Upper lobe of left lung (tissue), 6 donors: ENCODE results near the gene MAPK8. TPM values are rescaled to one million over a fixed set of nuclear protein-coding genes. Genes with fewer than 3 reads are reported as not detected.

Experiments
- ATAC-seq, 2 donors: fragments of 200-7000 bp; cut with Tn5 transposase; one replicate each; pipeline ENCODE4 v1.9.1; 2022; ENCODE audit warnings: mild to moderate bottlenecking in 2 of 2, moderate library complexity in 2 of 2; ENCODE audit not compliant: low FRiP score in 2 of 2
- DNase-seq, 2 donors: peaks; one replicate each; pipeline ENCODE4 v3.0.0-alpha.2; 2019 to 2020
- H3K27ac ChIP-seq, 4 donors: fragments of 200-600 bp; sonication (generic); one replicate each; pipeline ENCODE4 v1.5.1; 2016 to 2019
- H3K27me3 ChIP-seq, 4 donors: fragments of 200-600 bp; sonication (generic); one replicate each; pipeline ENCODE4 v1.5.1; 2017 to 2019
- H3K36me3 ChIP-seq, 4 donors: fragments of 200-600 bp; sonication (generic); one replicate each; pipeline ENCODE4 v1.5.1; 2016 to 2019
- H3K4me1 ChIP-seq, 4 donors: fragments of 200-600 bp; sonication (generic); one replicate each; pipeline ENCODE4 v1.5.1; 2018 to 2019
- H3K4me3 ChIP-seq, 4 donors: fragments of 200-600 bp; sonication (generic); one replicate each; pipeline ENCODE4 v1.5.1; 2017 to 2019; ENCODE audit warnings: mild to moderate bottlenecking in 2 of 4, moderate library complexity in 1 of 4
- H3K9me3 ChIP-seq, 4 donors: fragments of 200-600 bp; sonication (generic); one replicate each; pipeline ENCODE4 v1.5.1; 2018 to 2019
- EP300 ChIP-seq, 4 donors: sonication (generic); formaldehyde crosslinking; IDR thresholded peaks; one replicate each; pipeline ENCODE4 v1.5.1; 2017; ENCODE audit warnings: antibody characterized with exemption in 4 of 4, control low read depth in 2 of 4
- POLR2A ChIP-seq, 4 donors: fragments of 450-650 bp; IDR thresholded peaks; one replicate each; pipeline ENCODE4 v1.5.1; 2016 to 2017; ENCODE audit warnings: antibody characterized with exemption in 4 of 4, mild to moderate bottlenecking in 2 of 4
- POLR2AphosphoS5 ChIP-seq, 2 donors: sonication (generic); formaldehyde crosslinking; IDR thresholded peaks; one replicate each; pipeline ENCODE4 v1.5.1; 2017; ENCODE audit warnings: antibody characterized with exemption in 2 of 2
- WGBS, 2 donors: methylation state at CpG; one replicate each; pipeline ENCODE4 v1.1.5; 2017 to 2018; 5-methylcytosine and 5-hydroxymethylcytosine counted together
- total RNA-seq, 6 donors: library from RNA; depleted of rRNA in 4 of 6; stranded (reverse); fragments of >200 nt in 4 of 6; gene quantifications; one replicate each; pipeline versions ENCODE4 v1.1.0 to v1.2.1, GENCODE V29; 2016 to 2021
- TF ChIP-seq, protein P1 (sequence below), 6 experiments: fragments of 450-650 bp in 4 of 6; fragments of 200-600 bp in 2 of 6; sonication (generic) in 2 of 6; IDR thresholded peaks; one replicate each; pipeline ENCODE4 v1.5.1; 2016 to 2019; ENCODE audit warnings: antibody characterized with exemption in 6 of 6
- donor health status: DM: no; HTN: no; CAD: no; lungs with moderate emphysema.
- donor health status: DM: no; HTN: yes; CAD: no; lungs with severe emphysema.

Gene MAPK8
- total RNA-seq, 6 donors from 2014 or later, result 33.6 to 61.6 (median 46.6) TPM

DNA sequence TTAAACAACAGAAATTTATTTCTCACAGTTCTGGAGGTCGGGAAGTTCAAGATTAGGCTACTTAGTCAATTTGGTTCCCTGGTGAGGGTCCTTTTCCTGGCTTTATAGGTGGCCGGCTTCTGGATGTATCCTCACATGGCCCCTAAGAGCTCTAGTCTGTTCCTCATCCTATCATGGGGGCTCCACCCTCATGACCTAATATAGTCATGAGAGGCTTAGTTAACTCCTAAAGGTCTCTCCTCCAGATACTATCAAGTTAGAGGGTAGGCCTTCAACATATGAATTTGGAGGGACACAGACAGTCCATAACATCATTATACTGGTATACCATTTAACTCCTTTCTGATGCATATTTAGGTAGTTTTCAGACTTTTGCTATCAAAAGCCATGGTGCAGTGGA, 7.6 kb downstream of the MAPK8 start:
- Histone ChIP-seq H3K36me3 (no peaks in the 10 kb centered on the region), H3K9me3 (no peaks in the 10 kb centered on the region), H3K27ac (no peak overlapping the region), H3K4me1 (peaks cover 6 to 23% (median 14%) of the 10 kb centered on the region in 4 donors), H3K27me3 (no peaks in the 10 kb centered on the region), H3K4me3 (no peak overlapping the region)
- DNase-seq (no peak), ATAC-seq (peak in 1 of 2 donors; percentile 28)
- WGBS, 2 donors, result 85 to 97% methylated on average over 2 of the region's 2 CpGs
- TF ChIP-seq POLR2A (IDR thresholded peaks at IDR 0.05) (no peak), POLR2AphosphoS5 (IDR thresholded peaks at IDR 0.05) (no peak), EP300 (IDR thresholded peaks at IDR 0.05) (no peak)
- TF ChIP-seq, protein P1, sequence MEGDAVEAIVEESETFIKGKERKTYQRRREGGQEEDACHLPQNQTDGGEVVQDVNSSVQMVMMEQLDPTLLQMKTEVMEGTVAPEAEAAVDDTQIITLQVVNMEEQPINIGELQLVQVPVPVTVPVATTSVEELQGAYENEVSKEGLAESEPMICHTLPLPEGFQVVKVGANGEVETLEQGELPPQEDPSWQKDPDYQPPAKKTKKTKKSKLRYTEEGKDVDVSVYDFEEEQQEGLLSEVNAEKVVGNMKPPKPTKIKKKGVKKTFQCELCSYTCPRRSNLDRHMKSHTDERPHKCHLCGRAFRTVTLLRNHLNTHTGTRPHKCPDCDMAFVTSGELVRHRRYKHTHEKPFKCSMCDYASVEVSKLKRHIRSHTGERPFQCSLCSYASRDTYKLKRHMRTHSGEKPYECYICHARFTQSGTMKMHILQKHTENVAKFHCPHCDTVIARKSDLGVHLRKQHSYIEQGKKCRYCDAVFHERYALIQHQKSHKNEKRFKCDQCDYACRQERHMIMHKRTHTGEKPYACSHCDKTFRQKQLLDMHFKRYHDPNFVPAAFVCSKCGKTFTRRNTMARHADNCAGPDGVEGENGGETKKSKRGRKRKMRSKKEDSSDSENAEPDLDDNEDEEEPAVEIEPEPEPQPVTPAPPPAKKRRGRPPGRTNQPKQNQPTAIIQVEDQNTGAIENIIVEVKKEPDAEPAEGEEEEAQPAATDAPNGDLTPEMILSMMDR (IDR thresholded peaks at IDR 0.05), result no peak

DNA sequence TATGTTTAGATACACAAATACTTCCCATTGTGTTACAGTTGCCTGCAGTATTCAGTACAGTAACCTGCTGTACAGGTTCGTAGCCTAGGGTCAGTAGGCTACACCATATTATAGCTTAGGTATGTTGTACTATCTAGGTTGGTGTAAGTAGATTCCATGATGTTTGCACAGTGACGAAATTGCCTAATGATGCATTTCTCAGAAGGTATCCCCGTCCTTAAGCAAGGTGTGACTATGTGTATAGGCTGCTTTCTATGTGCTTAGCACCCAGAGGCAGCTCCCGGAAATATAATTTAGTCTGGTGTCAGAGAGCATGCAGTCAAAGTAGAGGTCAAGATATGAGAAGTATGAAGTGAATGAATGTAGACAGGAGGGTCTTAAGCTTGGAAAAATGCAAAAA, 9.8 kb downstream of the MAPK8 start:
- H3K27ac ChIP-seq, result no peak overlapping the region
- no peak overlapping the region for H3K4me3 ChIP-seq
- TF ChIP-seq POLR2AphosphoS5 (IDR thresholded peaks at IDR 0.05) (no peak), EP300 (IDR thresholded peaks at IDR 0.05) (no peak), POLR2A (IDR thresholded peaks at IDR 0.05) (no peak)
- TF ChIP-seq, protein P1 (IDR thresholded peaks at IDR 0.05), result no peak
- ATAC-seq, result peak in 1 of 2 donors; percentile 65
- H3K9me3 ChIP-seq, result no peaks in the 10 kb centered on the region
- no peaks in the 10 kb centered on the region for H3K27me3 ChIP-seq
- peaks cover 3 to 23% (median 8%) of the 10 kb centered on the region in 4 donors for H3K4me1 ChIP-seq
- WGBS, 2 donors, result 68 to 71% methylated on average over 4 of the region's 4 CpGs
- no peak for DNase-seq
- H3K36me3 ChIP-seq, result no peaks in the 10 kb centered on the region

DNA sequence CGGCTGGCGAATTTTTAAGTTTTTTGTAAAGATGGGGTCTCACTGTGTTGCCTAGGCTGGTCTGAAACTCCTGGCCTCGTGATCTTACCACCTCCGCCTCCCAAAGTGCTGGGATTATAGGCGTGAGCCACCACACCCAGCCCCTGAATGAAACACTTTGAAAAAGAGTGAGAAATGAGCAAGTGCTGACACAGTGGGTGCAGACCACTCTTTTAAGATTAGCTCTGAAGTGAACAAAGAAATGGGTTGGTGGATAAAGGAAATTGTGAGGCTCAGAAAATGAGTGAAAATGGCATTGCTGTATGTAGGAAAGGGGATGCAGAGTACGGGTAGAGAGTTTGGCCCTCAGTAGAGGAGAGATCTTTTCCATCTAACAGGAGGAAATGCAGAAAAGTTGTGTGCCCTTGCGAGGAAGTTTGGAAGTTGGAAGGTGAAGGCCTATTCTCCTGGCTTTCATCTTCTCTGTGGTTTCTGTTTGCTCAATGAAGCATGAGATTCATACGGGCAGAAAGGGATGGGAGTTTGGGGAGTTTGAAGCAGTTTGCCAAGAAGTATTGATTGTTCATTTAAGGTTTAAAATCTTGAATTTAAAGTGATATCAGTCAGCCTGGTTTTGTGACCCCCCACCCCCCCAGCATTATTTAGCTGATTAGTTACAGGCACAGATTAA, 11.0 kb downstream of the MAPK8 start:
- no peaks in the 10 kb centered on the region for H3K9me3 ChIP-seq
- no peak overlapping the region for H3K27ac ChIP-seq
- DNase-seq, result no peak
- TF ChIP-seq POLR2AphosphoS5 (IDR thresholded peaks at IDR 0.05) (no peak), POLR2A (IDR thresholded peaks at IDR 0.05) (no peak), EP300 (IDR thresholded peaks at IDR 0.05) (no peak)
- TF ChIP-seq, protein P1 (IDR thresholded peaks at IDR 0.05), result no peak
- no peak overlapping the region for H3K4me3 ChIP-seq
- H3K36me3 ChIP-seq, result no peaks in the 10 kb centered on the region
- no peaks in the 10 kb centered on the region for H3K27me3 ChIP-seq
- ATAC-seq, result no peak
- peaks cover 3 to 23% (median 8%) of the 10 kb centered on the region in 4 donors for H3K4me1 ChIP-seq
- WGBS, 2 donors, result 82 to 85% methylated on average over 8 of the region's 8 CpGs

DNA sequence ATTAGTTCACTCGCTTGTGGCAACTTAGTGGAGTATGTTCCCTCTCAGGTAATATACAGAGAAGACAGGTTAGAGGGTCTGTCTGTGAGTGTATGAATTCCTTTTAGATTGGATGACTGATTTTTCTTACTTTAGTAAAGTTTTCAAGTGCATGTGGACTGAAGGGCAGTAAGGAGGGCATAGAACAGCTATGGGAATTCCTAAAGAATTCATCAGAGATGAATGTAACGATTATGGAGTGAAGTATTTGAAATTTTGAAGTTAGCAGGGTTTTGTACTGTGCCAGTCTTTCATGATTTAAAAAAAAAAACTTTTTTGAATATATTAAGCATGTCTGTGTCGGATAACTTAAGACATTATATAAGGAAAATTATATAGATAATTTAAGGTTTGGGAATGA, 15.5 kb downstream of the MAPK8 start:
- Histone ChIP-seq H3K27ac (no peak overlapping the region), H3K36me3 (no peaks in the 10 kb centered on the region), H3K4me3 (no peak overlapping the region), H3K9me3 (no peaks in the 10 kb centered on the region), H3K27me3 (no peaks in the 10 kb centered on the region), H3K4me1 (peaks cover 3 to 16% (median 7%) of the 10 kb centered on the region in 4 donors)
- no peak for DNase-seq
- no peak for ATAC-seq
- 92 to 95% methylated on average over 3 of the region's 3 CpGs for WGBS, 2 donors
- TF ChIP-seq, protein P1 (IDR thresholded peaks at IDR 0.05), result no peak
- no peak for TF ChIP-seq POLR2AphosphoS5 (IDR thresholded peaks at IDR 0.05)
- TF ChIP-seq EP300 (IDR thresholded peaks at IDR 0.05), result no peak
- TF ChIP-seq POLR2A (IDR thresholded peaks at IDR 0.05), result no peak

DNA sequence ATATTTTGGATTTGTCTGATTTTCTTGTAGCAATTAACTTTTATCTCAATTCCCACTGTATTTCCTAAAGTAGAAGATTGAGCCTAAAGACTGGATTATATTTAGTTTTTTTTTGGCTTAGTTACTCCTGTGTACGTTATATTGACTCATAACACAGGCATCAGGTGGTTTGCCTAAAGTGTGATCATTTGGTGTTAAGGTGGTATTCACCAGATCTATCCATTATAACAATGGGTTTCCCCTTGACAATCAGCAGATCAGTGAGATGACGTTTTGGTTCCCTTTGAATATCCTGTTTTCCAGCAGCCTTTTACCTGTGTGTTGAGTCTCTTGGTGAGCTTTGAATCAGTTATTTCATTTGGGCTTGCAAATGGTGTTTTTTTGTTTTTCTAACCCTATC, 18.1 kb downstream of the MAPK8 start:
- no peak overlapping the region for H3K27ac ChIP-seq
- WGBS, 2 donors, result 75 to 87% methylated on average over 2 of the region's 2 CpGs
- H3K4me3 ChIP-seq, result no peak overlapping the region
- TF ChIP-seq, protein P1 (IDR thresholded peaks at IDR 0.05), result no peak
- TF ChIP-seq POLR2A (IDR thresholded peaks at IDR 0.05) (no peak), EP300 (IDR thresholded peaks at IDR 0.05) (no peak), POLR2AphosphoS5 (IDR thresholded peaks at IDR 0.05) (no peak)
- DNase-seq (no peak), ATAC-seq (no peak)
- H3K9me3 ChIP-seq, result no peaks in the 10 kb centered on the region
- no peaks in the 10 kb centered on the region for H3K36me3 ChIP-seq
- no peaks in the 10 kb centered on the region for H3K27me3 ChIP-seq
- no peaks in the 10 kb centered on the region for H3K4me1 ChIP-seq
